K562 (cell line): Measurements from ENCODE around the gene TBL1X. TPM values are rescaled to one million over a fixed set of nuclear protein-coding genes. Genes with fewer than 3 reads are reported as not detected.
A peak's percentile ranks its signal among the peaks of the same experiment; 100 is the strongest.

ENCODE experiments used
- ATAC-seq: fragments of 200-7000 bp; cut with Tn5 transposase; 3 replicates; pipeline ENCODE4 v1.9.1; 2020; ENCODE audit warnings: moderate library complexity
- BruUV-seq: library from RNA; stranded (reverse); fragments of 400-500 nt; replicated peaks from 2 replicates; lab custom pipeline; 2021; lab: Mats Ljungman, UMichigan
- CTCF ChIA-PET: fragments of 300-600 bp; formaldehyde crosslinking; extraction: SDS; loops from one replicate; lab custom pipeline; 2021; ENCODE audit warnings: low intra/inter-chr PET ratio; lab: Yijun Ruan, JAX
- POLR2A ChIA-PET: fragments of 300-600, 350-650 bp; sonication (Branson Sonifier 250); formaldehyde crosslinking; extraction: SDS; loops from one replicate; lab custom pipeline; 2021; ENCODE audit warnings: antibody characterized with exemption, inconsistent platforms; lab: Yijun Ruan, JAX
- DNase-seq, 4 experiments: peaks; one replicate each; pipeline versions ENCODE4 v3.0.0 to v3.0.0-alpha.2; 2011 to 2018; ENCODE audit warnings: low spot score in 3 of 4, mixed read lengths in 3 of 4; ENCODE audit errors: extremely low read depth in 1 of 4
- FAIRE-seq: peaks from 2 replicates; lab custom pipeline; 2011; peaks lifted over from hg19 to GRCh38; lab: Jason Lieb, UNC
- H2AFZ ChIP-seq: 2 replicates; pipeline ENCODE4 v1.6.0; 2011; ENCODE audit warnings: low read depth, low read length, control low read depth, inconsistent platforms
- H3K27ac ChIP-seq: fragments of 200-600 bp; 3 replicates; pipeline ENCODE4 v1.8.0; 2011; ENCODE audit warnings: low read depth, mild to moderate bottlenecking, control low read depth, inconsistent platforms, low read length, moderate library complexity, mixed read lengths; ENCODE audit errors: extremely low read depth
- H3K27me3 ChIP-seq, 2 experiments: fragments of 300-600 bp in 1 of 2; 2 replicates in 1 of 2; 3 replicates in 1 of 2; pipeline versions ENCODE4 v1.6.0 to v1.8.0; 2011; ENCODE audit warnings: inconsistent platforms in 2 of 2, low read length in 2 of 2, mild to moderate bottlenecking in 1 of 2, mixed read lengths in 1 of 2, moderate library complexity in 1 of 2; ENCODE audit not compliant: control insufficient read depth in 2 of 2, insufficient read depth in 2 of 2
- H3K36me3 ChIP-seq: fragments of 300-600 bp; 3 replicates; pipeline ENCODE4 v1.8.0; 2011; ENCODE audit warnings: mild to moderate bottlenecking, low read length, inconsistent platforms; ENCODE audit not compliant: control insufficient read depth, insufficient read depth
- H3K4me1 ChIP-seq, 2 experiments: fragments of 200-600 bp in 1 of 2; replicated peaks in 1 of 2; 2 replicates in 1 of 2; 3 replicates in 1 of 2; pipeline versions ENCODE4 v1.5.1 to v1.8.0; 2011; ENCODE audit warnings: inconsistent platforms in 2 of 2, low read length in 2 of 2, mild to moderate bottlenecking in 1 of 2, mixed read lengths in 1 of 2, moderate library complexity in 1 of 2; ENCODE audit not compliant: control insufficient read depth in 2 of 2, insufficient read depth in 2 of 2
- H3K4me2 ChIP-seq: 2 replicates; pipeline ENCODE4 v1.6.1; 2011; ENCODE audit warnings: low read length, control low read depth, inconsistent platforms, mixed read lengths; ENCODE audit not compliant: insufficient read depth
- H3K4me3 ChIP-seq: fragments of 200-600 bp; sonication (generic), shearing (Covaris generic); 2 replicates; pipeline ENCODE4 v1.5.1; 2016; ENCODE audit warnings: control low read depth, inconsistent platforms
- H3K79me2 ChIP-seq: fragments of 200-600 bp; 3 replicates; pipeline ENCODE4 v1.8.0; 2011; ENCODE audit warnings: low read length, inconsistent platforms; ENCODE audit not compliant: control insufficient read depth, insufficient read depth
- H3K9ac ChIP-seq, 2 experiments: 2 replicates each; pipeline versions ENCODE4 v1.6.0 to v1.6.1; 2011; ENCODE audit warnings: low read depth in 2 of 2, low read length in 2 of 2, control low read depth in 1 of 2, inconsistent platforms in 1 of 2, mild to moderate bottlenecking in 1 of 2, mixed read lengths in 1 of 2; ENCODE audit not compliant: insufficient read depth in 1 of 2
- H3K9me1 ChIP-seq: one replicate; pipeline ENCODE4 v1.6.0; 2011; ENCODE audit warnings: inconsistent platforms, mild to moderate bottlenecking, low read length, moderate library complexity; ENCODE audit not compliant: control insufficient read depth, insufficient read depth
- H3K9me3 ChIP-seq: replicated peaks from 2 replicates; pipeline ENCODE4 v1.5.1; 2011; ENCODE audit warnings: low read depth, low read length, inconsistent platforms; ENCODE audit not compliant: control insufficient read depth, insufficient read depth
- H4K20me1 ChIP-seq: replicated peaks from 2 replicates; pipeline ENCODE4 v1.6.1; 2011; ENCODE audit warnings: low read length, inconsistent platforms, mixed read lengths; ENCODE audit not compliant: control insufficient read depth, insufficient read depth
- BRD9 ChIP-seq: fragments of 450-650 bp; IDR thresholded peaks from 2 replicates; pipeline ENCODE4 v1.6.1; 2018; ENCODE audit warnings: low read depth; ENCODE audit not compliant: partially characterized antibody
- GABPA ChIP-seq: fragments of 200-800 bp; sonication (Bioruptor generic); conservative IDR thresholded peaks from 2 replicates; pipeline ENCODE4 v1.6.1; 2016; ENCODE audit warnings: low read depth, missing genetic modification characterization, missing compliant biosample characterization
- ILF3 ChIP-seq: fragments of 450-650 bp; IDR thresholded peaks from 2 replicates; pipeline ENCODE4 v1.6.1; 2018; ENCODE audit warnings: antibody characterized with exemption, mild to moderate bottlenecking, moderate library complexity, borderline replicate concordance
- NCOA2 ChIP-seq, 2 experiments: fragments of 450-650 bp; IDR thresholded peaks; 2 replicates each; pipeline ENCODE4 v1.6.1; 2018; ENCODE audit warnings: mild to moderate bottlenecking in 2 of 2, moderate library complexity in 1 of 2; ENCODE audit not compliant: partially characterized antibody in 2 of 2
- RBM39 ChIP-seq: fragments of 200-400 bp; formaldehyde crosslinking; optimal IDR thresholded peaks from 2 replicates; pipeline ENCODE3; 2018; ENCODE audit warnings: low read depth, low read length
- TFAM ChIP-seq: fragments of 250-450 bp; sonication (Bioruptor Pico); conservative IDR thresholded peaks from 2 replicates; pipeline ENCODE4 v1.5.0; 2021; ENCODE audit warnings: mild to moderate bottlenecking, moderate library complexity
- ZFP36 ChIP-seq: fragments of 150-350 bp; IDR thresholded peaks from 2 replicates; pipeline ENCODE4 v1.6.1; 2018; ENCODE audit warnings: low read length, low read depth; ENCODE audit not compliant: partially characterized antibody
- WGBS: fragments of 100-300 bp; shearing (Covaris generic); methylation state at CpG from one replicate; pipeline ENCODE4 v1.1.6; 2016; ENCODE audit warnings: low coverage, mixed read lengths; ENCODE audit not compliant: insufficient coverage; ENCODE audit errors: missing lambda C conversion rate; 5-methylcytosine and 5-hydroxymethylcytosine counted together
- in situ Hi-C: fragments of 300-500 bp; cut with MboI; formaldehyde crosslinking; loops from 4 replicates; pipeline ENCODE4 v1.15.0; 2018; ENCODE audit warnings: inconsistent platforms, mixed read lengths
- intact Hi-C: fragments of 100-400 bp; cut with micrococcal nuclease; formaldehyde crosslinking; loops from 2 replicates; pipeline ENCODE4 v1.14.2; 2022
- polyA plus RNA-seq, 8 experiments: library from polyadenylated mRNA; depleted of rRNA in 4 of 8; stranded (reverse) in 5 of 8; unstranded in 3 of 8; fragments of >200 nt; fragmentation: Nextera tagmentation in 2 of 8; fragmentation: Illumina TruSeq in 1 of 8; extraction: Ambion mirVana in 2 of 8; extraction: Trizol in 1 of 8; gene quantifications; 2 replicates each; pipeline versions ENCODE4 v1.2.1 to v1.2.3, GENCODE V29; 2011 to 2014; ENCODE audit warnings: inconsistent platforms in 1 of 8, missing spikeins in 1 of 8
- total RNA-seq, 7 experiments: library from RNA; depleted of rRNA in 6 of 7; stranded (reverse); fragments of >200 nt in 6 of 7; fragmentation: Illumina TruSeq in 2 of 7; extraction: Trizol in 2 of 7; gene quantifications; 2 replicates each; pipeline versions ENCODE4 v1.2.1 to v1.2.3, GENCODE V29; 2011 to 2021; ENCODE audit warnings: low replicate concordance in 1 of 7
- TF ChIP-seq, protein P1 (sequence below): sonication (generic); formaldehyde crosslinking; IDR thresholded peaks from 2 replicates; pipeline ENCODE4 v1.8.0; 2023; ENCODE audit warnings: missing genetic modification reagents, mild to moderate bottlenecking, borderline replicate concordance
- TF ChIP-seq, protein P2 (sequence below): fragments of 250-450 bp; sonication (Bioruptor Pico); IDR thresholded peaks from 2 replicates; pipeline ENCODE4 v1.5.1; 2021; ENCODE audit warnings: mild to moderate bottlenecking
- TF ChIP-seq, protein P3 (sequence below): fragments of 450-650 bp; IDR thresholded peaks from 2 replicates; pipeline ENCODE4 v1.6.1; 2017; ENCODE audit warnings: mild to moderate bottlenecking, moderate library complexity

TBL1X gene
- total and polyA plus RNA-seq, 9 of the 15 experiments (the other 6 are each of a cell fraction or from before 2014, with no cell fraction given) = 6.0 to 49.6 (median 19.7) TPM

DNA sequence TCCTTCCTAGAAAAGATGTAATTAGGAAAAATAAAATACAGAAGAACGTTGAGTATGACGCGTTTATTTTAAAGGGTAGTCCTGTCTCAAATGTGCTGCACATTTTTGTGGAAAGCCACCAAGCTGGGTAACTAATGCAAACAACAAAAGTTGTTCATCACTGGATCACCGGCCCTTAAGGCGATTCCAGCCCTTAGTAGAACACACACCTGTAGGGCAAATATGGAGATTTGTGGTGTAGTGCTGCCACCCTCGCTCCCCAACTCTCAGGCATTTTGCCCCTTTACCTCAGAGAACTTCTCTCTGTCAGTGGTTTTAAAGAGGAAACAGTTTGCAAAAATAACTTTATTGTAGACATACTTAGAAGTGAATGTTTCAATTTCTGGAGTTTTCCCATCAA lies 1.9 kb downstream of the TBL1X start:
- 21% methylated on average over 6 of the region's 6 CpGs for WGBS
- in situ Hi-C loops (no loop called here), intact Hi-C loops (loop anchor here (10.0 kb wide), 1 partner anchor 178 kb away; no protein-coding TSS in a partner anchor)
- Histone ChIP-seq H2AFZ (no peak overlapping the region), H3K9me3 (no peaks in the 10 kb centered on the region), H4K20me1 (peaks cover 13% of the 10 kb centered on the region; the same call in 1 of the 2 replicates), H3K9ac (peak overlapping the region; percentile 70 to 93; a peak in 3 of 4 replicates), H3K27me3 (no peaks in the 10 kb centered on the region), H3K4me1 (peaks cover 40 to 42% of the 10 kb centered on the region in 2 experiments), H3K27ac (peak overlapping the region; percentile 78), H3K4me3 (peak overlapping the region; percentile 68; the same call in 1 of the 2 replicates), H3K4me2 (peak overlapping the region; percentile 71), H3K36me3 (peaks cover 26% of the 10 kb centered on the region; the same call in 2 of the 3 replicates), H3K9me1 (no peaks in the 10 kb centered on the region), H3K79me2 (peaks cover 63% of the 10 kb centered on the region)
- FAIRE-seq (peak; percentile 68), DNase-seq (no peak), ATAC-seq (no peak)
- CTCF ChIA-PET = no interaction called here
- TSS peak; percentile 20 for BruUV-seq
- POLR2A ChIA-PET = interaction anchor here (0.6 kb wide), 1 partner anchor 127 kb away, joined by 5 read pairs; no protein-coding TSS in a partner anchor
- TF ChIP-seq TFAM (CRISPR knock-in tag) = no peak
- TF ChIP-seq, protein P1, sequence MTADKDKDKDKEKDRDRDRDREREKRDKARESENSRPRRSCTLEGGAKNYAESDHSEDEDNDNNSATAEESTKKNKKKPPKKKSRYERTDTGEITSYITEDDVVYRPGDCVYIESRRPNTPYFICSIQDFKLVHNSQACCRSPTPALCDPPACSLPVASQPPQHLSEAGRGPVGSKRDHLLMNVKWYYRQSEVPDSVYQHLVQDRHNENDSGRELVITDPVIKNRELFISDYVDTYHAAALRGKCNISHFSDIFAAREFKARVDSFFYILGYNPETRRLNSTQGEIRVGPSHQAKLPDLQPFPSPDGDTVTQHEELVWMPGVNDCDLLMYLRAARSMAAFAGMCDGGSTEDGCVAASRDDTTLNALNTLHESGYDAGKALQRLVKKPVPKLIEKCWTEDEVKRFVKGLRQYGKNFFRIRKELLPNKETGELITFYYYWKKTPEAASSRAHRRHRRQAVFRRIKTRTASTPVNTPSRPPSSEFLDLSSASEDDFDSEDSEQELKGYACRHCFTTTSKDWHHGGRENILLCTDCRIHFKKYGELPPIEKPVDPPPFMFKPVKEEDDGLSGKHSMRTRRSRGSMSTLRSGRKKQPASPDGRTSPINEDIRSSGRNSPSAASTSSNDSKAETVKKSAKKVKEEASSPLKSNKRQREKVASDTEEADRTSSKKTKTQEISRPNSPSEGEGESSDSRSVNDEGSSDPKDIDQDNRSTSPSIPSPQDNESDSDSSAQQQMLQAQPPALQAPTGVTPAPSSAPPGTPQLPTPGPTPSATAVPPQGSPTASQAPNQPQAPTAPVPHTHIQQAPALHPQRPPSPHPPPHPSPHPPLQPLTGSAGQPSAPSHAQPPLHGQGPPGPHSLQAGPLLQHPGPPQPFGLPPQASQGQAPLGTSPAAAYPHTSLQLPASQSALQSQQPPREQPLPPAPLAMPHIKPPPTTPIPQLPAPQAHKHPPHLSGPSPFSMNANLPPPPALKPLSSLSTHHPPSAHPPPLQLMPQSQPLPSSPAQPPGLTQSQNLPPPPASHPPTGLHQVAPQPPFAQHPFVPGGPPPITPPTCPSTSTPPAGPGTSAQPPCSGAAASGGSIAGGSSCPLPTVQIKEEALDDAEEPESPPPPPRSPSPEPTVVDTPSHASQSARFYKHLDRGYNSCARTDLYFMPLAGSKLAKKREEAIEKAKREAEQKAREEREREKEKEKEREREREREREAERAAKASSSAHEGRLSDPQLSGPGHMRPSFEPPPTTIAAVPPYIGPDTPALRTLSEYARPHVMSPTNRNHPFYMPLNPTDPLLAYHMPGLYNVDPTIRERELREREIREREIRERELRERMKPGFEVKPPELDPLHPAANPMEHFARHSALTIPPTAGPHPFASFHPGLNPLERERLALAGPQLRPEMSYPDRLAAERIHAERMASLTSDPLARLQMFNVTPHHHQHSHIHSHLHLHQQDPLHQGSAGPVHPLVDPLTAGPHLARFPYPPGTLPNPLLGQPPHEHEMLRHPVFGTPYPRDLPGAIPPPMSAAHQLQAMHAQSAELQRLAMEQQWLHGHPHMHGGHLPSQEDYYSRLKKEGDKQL = no peak
- no peak for TF ChIP-seq NCOA2 (IDR thresholded peaks at IDR 0.05; ENCODE audit: partially characterized antibody in 2 of 2)
- TF ChIP-seq ILF3 = no peak
- TF ChIP-seq, protein P2, sequence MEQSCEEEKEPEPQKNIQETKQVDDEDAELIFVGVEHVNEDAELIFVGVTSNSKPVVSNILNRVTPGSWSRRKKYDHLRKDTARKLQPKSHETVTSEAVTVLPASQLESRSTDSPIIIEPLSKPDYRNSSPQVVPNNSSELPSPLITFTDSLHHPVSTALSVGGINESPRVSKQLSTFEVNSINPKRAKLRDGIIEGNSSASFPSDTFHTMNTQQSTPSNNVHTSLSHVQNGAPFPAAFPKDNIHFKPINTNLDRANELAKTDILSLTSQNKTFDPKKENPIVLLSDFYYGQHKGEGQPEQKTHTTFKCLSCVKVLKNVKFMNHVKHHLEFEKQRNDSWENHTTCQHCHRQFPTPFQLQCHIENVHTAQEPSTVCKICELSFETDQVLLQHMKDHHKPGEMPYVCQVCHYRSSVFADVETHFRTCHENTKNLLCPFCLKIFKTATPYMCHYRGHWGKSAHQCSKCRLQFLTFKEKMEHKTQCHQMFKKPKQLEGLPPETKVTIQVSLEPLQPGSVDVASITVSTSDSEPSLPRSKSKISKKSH (CRISPR knock-in tag) = no peak
- no peak for TF ChIP-seq BRD9
- TF ChIP-seq, protein P3, sequence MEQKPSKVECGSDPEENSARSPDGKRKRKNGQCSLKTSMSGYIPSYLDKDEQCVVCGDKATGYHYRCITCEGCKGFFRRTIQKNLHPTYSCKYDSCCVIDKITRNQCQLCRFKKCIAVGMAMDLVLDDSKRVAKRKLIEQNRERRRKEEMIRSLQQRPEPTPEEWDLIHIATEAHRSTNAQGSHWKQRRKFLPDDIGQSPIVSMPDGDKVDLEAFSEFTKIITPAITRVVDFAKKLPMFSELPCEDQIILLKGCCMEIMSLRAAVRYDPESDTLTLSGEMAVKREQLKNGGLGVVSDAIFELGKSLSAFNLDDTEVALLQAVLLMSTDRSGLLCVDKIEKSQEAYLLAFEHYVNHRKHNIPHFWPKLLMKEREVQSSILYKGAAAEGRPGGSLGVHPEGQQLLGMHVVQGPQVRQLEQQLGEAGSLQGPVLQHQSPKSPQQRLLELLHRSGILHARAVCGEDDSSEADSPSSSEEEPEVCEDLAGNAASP = no peak
- TF ChIP-seq RBM39 = no peak
- no peak for TF ChIP-seq ZFP36
- no peak for TF ChIP-seq GABPA
